ENCODE measurements around the gene ARHGAP29. TPM values are rescaled to one million over a fixed set of nuclear protein-coding genes. Genes with fewer than 3 reads are reported as not detected.

The ARHGAP29 gene
- total and polyA plus RNA-seq, 2 donors (not counting 1 experiment from before 2014, with no cell fraction given), result 26.6 to 37.3 TPM

- no peak for TF ChIP-seq EZH2 (IDR thresholded peaks at IDR 0.05; ENCODE audit: low read length, missing control alignments)
- no peak overlapping the region for H2AFZ ChIP-seq (ENCODE audit: low read length)
- no peaks in the 10 kb centered on the region for H3K27me3 ChIP-seq (ENCODE audit: control insufficient read depth, insufficient read depth, low read length)
- no peak overlapping the region for H3K4me2 ChIP-seq (ENCODE audit: extremely low read depth, insufficient read depth, low read length)
- H3K36me3 ChIP-seq (ENCODE audit: control insufficient read depth, insufficient read depth, low read length), result no peaks in the 10 kb centered on the region
- no peak overlapping the region for H3K9ac ChIP-seq (ENCODE audit: insufficient read depth, low read length)
- H3K27ac ChIP-seq (ENCODE audit: insufficient read depth, low read length), result no peak overlapping the region
- H3K9me3 ChIP-seq (ENCODE audit: control insufficient read depth, insufficient read depth, low read depth, low read length), result no peaks in the 10 kb centered on the region
- H3K4me3 ChIP-seq (replicated peaks in 1 of 4; ENCODE audit: control extremely low read depth in 1 of 4, insufficient read depth in 1 of 4, low read depth in 3 of 4, low read length in 4 of 4), result no peak overlapping the region
- H3K4me1 ChIP-seq (ENCODE audit: control insufficient read depth, extremely low read depth, insufficient read depth, low read length), result peaks cover 10% of the 10 kb centered on the region
- no peaks in the 10 kb centered on the region for H3K79me2 ChIP-seq (ENCODE audit: control insufficient read depth, insufficient read depth, low read length)
- no peak for DNase-seq (ENCODE audit: low read depth in 2 of 2)
- no peaks in the 10 kb centered on the region for H4K20me1 ChIP-seq (ENCODE audit: control insufficient read depth, extremely low read depth, insufficient read depth, low read length)
These were observed 20.1 kb upstream of the ARHGAP29 start for GRCh38 chr1:94257444-94257843.

GRCh38 chr1:94255476-94255875 is 18.1 kb upstream of the ARHGAP29 start:
- Histone ChIP-seq H3K27me3 (ENCODE audit: control insufficient read depth, insufficient read depth, low read length) (no peaks in the 10 kb centered on the region), H4K20me1 (ENCODE audit: control insufficient read depth, extremely low read depth, insufficient read depth, low read length) (no peaks in the 10 kb centered on the region), H3K79me2 (ENCODE audit: control insufficient read depth, insufficient read depth, low read length) (no peaks in the 10 kb centered on the region), H3K9me3 (ENCODE audit: control insufficient read depth, insufficient read depth, low read depth, low read length) (no peaks in the 10 kb centered on the region), H3K36me3 (ENCODE audit: control insufficient read depth, insufficient read depth, low read length) (no peaks in the 10 kb centered on the region), H3K27ac (ENCODE audit: insufficient read depth, low read length) (no peak overlapping the region), H3K4me3 (replicated peaks in 1 of 4; ENCODE audit: control extremely low read depth in 1 of 4, insufficient read depth in 1 of 4, low read depth in 3 of 4, low read length in 4 of 4) (no peak overlapping the region), H2AFZ (ENCODE audit: low read length) (no peak overlapping the region), H3K4me1 (ENCODE audit: control insufficient read depth, extremely low read depth, insufficient read depth, low read length) (peaks cover 10% of the 10 kb centered on the region), H3K9ac (ENCODE audit: insufficient read depth, low read length) (no peak overlapping the region), H3K4me2 (ENCODE audit: extremely low read depth, insufficient read depth, low read length) (no peak overlapping the region)
- no peak for TF ChIP-seq EZH2 (IDR thresholded peaks at IDR 0.05; ENCODE audit: low read length, missing control alignments)
- TF ChIP-seq CTCF (conservative IDR thresholded peaks at IDR 0.05 in 1 of 2, IDR thresholded peaks at IDR 0.05 in 1 of 2; ENCODE audit: low read depth in 1 of 2, low read length in 2 of 2), result no peak
- DNase-seq (ENCODE audit: low read depth in 2 of 2), result peak in 1 of 2 donors; percentile 61

- Histone ChIP-seq H3K9ac (ENCODE audit: insufficient read depth, low read length) (no peak overlapping the region), H2AFZ (ENCODE audit: low read length) (no peak overlapping the region), H3K4me1 (ENCODE audit: control insufficient read depth, extremely low read depth, insufficient read depth, low read length) (peaks cover 7% of the 10 kb centered on the region), H3K27ac (ENCODE audit: insufficient read depth, low read length) (no peak overlapping the region), H3K27me3 (ENCODE audit: control insufficient read depth, insufficient read depth, low read length) (no peaks in the 10 kb centered on the region), H3K4me2 (ENCODE audit: extremely low read depth, insufficient read depth, low read length) (no peak overlapping the region), H3K36me3 (ENCODE audit: control insufficient read depth, insufficient read depth, low read length) (no peaks in the 10 kb centered on the region), H4K20me1 (ENCODE audit: control insufficient read depth, extremely low read depth, insufficient read depth, low read length) (no peaks in the 10 kb centered on the region), H3K4me3 (replicated peaks in 1 of 4; ENCODE audit: control extremely low read depth in 1 of 4, insufficient read depth in 1 of 4, low read depth in 3 of 4, low read length in 4 of 4) (no peak overlapping the region), H3K79me2 (ENCODE audit: control insufficient read depth, insufficient read depth, low read length) (no peaks in the 10 kb centered on the region), H3K9me3 (ENCODE audit: control insufficient read depth, insufficient read depth, low read depth, low read length) (no peaks in the 10 kb centered on the region)
- TF ChIP-seq EZH2 (IDR thresholded peaks at IDR 0.05; ENCODE audit: low read length, missing control alignments) (no peak), CTCF (conservative IDR thresholded peaks at IDR 0.05 in 1 of 2, IDR thresholded peaks at IDR 0.05 in 1 of 2; ENCODE audit: low read depth in 1 of 2, low read length in 2 of 2) (no peak)
- peak in 1 of 2 donors; percentile 52 for DNase-seq (ENCODE audit: low read depth in 2 of 2)
These were observed 16.9 kb upstream of the ARHGAP29 start for GRCh38 chr1:94254073-94254810.

Measured in fibroblast of lung (primary cell).